K562 (cell line): ENCODE results near the gene SDCCAG8. TPM values are rescaled to one million over a fixed set of nuclear protein-coding genes. Genes with fewer than 3 reads are reported as not detected.

Experiments
- ARID3A ChIP-seq: IDR thresholded peaks from 2 replicates; pipeline ENCODE4 v1.6.1; 2012; ENCODE audit warnings: low read depth, low read length, improper control_type of control experiment, borderline replicate concordance
- MXI1 ChIP-seq: IDR thresholded peaks from 2 replicates; pipeline ENCODE4 v1.6.1; 2011; ENCODE audit warnings: low read depth, mild to moderate bottlenecking, improper control_type of control experiment, low read length
- NCOA1 ChIP-seq: fragments of 450-650 bp; IDR thresholded peaks from 2 replicates; pipeline ENCODE4 v1.6.1; 2016; ENCODE audit warnings: low read depth
- NCOA2 ChIP-seq, 2 experiments: fragments of 450-650 bp; IDR thresholded peaks; 2 replicates each; pipeline ENCODE4 v1.6.1; 2018; ENCODE audit warnings: mild to moderate bottlenecking in 2 of 2, moderate library complexity in 1 of 2; ENCODE audit not compliant: partially characterized antibody in 2 of 2
- PHF8 ChIP-seq: fragments of 200-600 bp; sonication (generic); IDR thresholded peaks from 2 replicates; pipeline ENCODE4 v1.6.1; 2012; ENCODE audit warnings: mixed run types, mild to moderate bottlenecking, inconsistent platforms, low read length, moderate library complexity, borderline replicate concordance
- PRDM10 ChIP-seq: fragments of 450-650 bp; IDR thresholded peaks from 2 replicates; pipeline ENCODE4 v1.6.1; 2018; ENCODE audit not compliant: partially characterized antibody
- PRMT5 ChIP-seq: sonication (generic); formaldehyde crosslinking; IDR thresholded peaks from 2 replicates; pipeline ENCODE4 v1.5.0; 2020; ENCODE audit warnings: missing genetic modification reagents
- STAT5B ChIP-seq: fragments of 250-450 bp; sonication (Bioruptor Pico); IDR thresholded peaks from 2 replicates; pipeline ENCODE4 v1.8.0; 2021; ENCODE audit warnings: mild to moderate bottlenecking, inconsistent platforms
- TSC22D4 ChIP-seq: fragments of 450-650 bp; IDR thresholded peaks from 2 replicates; pipeline ENCODE4 v1.6.1; 2016; ENCODE audit warnings: missing genetic modification characterization, missing biosample characterization, control low read depth
- ZBTB43 ChIP-seq: sonication (generic); formaldehyde crosslinking; IDR thresholded peaks from 2 replicates; pipeline ENCODE4 v1.8.0; 2023; ENCODE audit warnings: mild to moderate bottlenecking, missing genetic modification reagents
- ZNF639 ChIP-seq, 2 experiments: fragments of 200-800 bp in 1 of 2; sonication (Bioruptor generic) in 1 of 2; sonication (generic) in 1 of 2; formaldehyde crosslinking in 1 of 2; IDR thresholded peaks in 1 of 2; conservative IDR thresholded peaks in 1 of 2; 2 replicates each; pipeline versions ENCODE4 v1.5.0 to v1.6.1; 2016 to 2020; ENCODE audit warnings: missing compliant biosample characterization in 1 of 2, missing genetic modification characterization in 1 of 2, missing genetic modification reagents in 1 of 2
- polyA plus RNA-seq, 8 experiments: library from polyadenylated mRNA; depleted of rRNA in 4 of 8; stranded (reverse) in 5 of 8; unstranded in 3 of 8; fragments of >200 nt; fragmentation: Nextera tagmentation in 2 of 8; fragmentation: Illumina TruSeq in 1 of 8; extraction: Ambion mirVana in 2 of 8; extraction: Trizol in 1 of 8; gene quantifications; 2 replicates each; pipeline versions ENCODE4 v1.2.1 to v1.2.3, GENCODE V29; 2011 to 2014; ENCODE audit warnings: inconsistent platforms in 1 of 8, missing spikeins in 1 of 8
- total RNA-seq, 7 experiments: library from RNA; depleted of rRNA in 6 of 7; stranded (reverse); fragments of >200 nt in 6 of 7; fragmentation: Illumina TruSeq in 2 of 7; extraction: Trizol in 2 of 7; gene quantifications; 2 replicates each; pipeline versions ENCODE4 v1.2.1 to v1.2.3, GENCODE V29; 2011 to 2021; ENCODE audit warnings: low replicate concordance in 1 of 7

Gene SDCCAG8
- total and polyA plus RNA-seq, 9 of the 15 experiments (the other 6 are each of a cell fraction or from before 2014, with no cell fraction given) = 17.9 to 36.7 (median 25.4) TPM

GRCh38 chr1:243267914-243268653 is 12.2 kb downstream of the SDCCAG8 start (continued):
- TF ChIP-seq ZBTB43 (CRISPR knock-in tag) (no peak), TSC22D4 (no peak), ARID3A (no peak), PRMT5 (CRISPR knock-in tag) (no peak), PRDM10 (no peak), NCOA1 (no peak), STAT5B (CRISPR knock-in tag) (no peak), PHF8 (no peak), NCOA2 (IDR thresholded peaks at IDR 0.05; ENCODE audit: partially characterized antibody in 2 of 2) (no peak), ZNF639 (CRISPR knock-in tag; conservative IDR thresholded peaks at IDR 0.05 in 1 of 2, IDR thresholded peaks at IDR 0.05 in 1 of 2) (peak in 1 of 2 experiments; percentile 48; a peak in 1 of 4 replicates), MXI1 (no peak)
